LNCAP (cell line): ENCODE data around the gene DPP4.

Experiments
- TF ChIP-seq, protein P1 (sequence below): fragments of 450-650 bp; IDR thresholded peaks from 2 replicates; pipeline ENCODE4 v1.5.1; 2017; ENCODE audit warnings: mild to moderate bottlenecking

DPP4 gene

DNA sequence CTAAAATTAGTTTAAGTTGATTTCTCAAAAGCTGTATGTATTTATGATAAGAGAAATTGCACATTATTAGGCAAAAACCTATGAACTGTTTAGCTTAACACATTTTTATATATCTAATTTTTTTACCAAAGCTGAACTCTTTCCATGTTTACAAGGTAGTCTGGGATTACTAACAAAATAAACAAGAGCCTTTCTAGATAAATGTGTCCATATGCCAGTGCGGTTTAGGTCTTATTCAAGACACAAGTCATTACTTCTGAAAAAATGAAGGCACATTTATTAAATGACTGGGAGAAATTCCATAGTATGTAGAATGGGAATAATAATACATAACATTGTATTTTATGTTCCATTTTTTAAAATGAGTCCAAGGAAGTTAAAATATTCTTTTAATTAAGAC is 82.0 kb downstream of the DPP4 start:
- TF ChIP-seq, protein P1, sequence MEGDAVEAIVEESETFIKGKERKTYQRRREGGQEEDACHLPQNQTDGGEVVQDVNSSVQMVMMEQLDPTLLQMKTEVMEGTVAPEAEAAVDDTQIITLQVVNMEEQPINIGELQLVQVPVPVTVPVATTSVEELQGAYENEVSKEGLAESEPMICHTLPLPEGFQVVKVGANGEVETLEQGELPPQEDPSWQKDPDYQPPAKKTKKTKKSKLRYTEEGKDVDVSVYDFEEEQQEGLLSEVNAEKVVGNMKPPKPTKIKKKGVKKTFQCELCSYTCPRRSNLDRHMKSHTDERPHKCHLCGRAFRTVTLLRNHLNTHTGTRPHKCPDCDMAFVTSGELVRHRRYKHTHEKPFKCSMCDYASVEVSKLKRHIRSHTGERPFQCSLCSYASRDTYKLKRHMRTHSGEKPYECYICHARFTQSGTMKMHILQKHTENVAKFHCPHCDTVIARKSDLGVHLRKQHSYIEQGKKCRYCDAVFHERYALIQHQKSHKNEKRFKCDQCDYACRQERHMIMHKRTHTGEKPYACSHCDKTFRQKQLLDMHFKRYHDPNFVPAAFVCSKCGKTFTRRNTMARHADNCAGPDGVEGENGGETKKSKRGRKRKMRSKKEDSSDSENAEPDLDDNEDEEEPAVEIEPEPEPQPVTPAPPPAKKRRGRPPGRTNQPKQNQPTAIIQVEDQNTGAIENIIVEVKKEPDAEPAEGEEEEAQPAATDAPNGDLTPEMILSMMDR = no peak

DNA sequence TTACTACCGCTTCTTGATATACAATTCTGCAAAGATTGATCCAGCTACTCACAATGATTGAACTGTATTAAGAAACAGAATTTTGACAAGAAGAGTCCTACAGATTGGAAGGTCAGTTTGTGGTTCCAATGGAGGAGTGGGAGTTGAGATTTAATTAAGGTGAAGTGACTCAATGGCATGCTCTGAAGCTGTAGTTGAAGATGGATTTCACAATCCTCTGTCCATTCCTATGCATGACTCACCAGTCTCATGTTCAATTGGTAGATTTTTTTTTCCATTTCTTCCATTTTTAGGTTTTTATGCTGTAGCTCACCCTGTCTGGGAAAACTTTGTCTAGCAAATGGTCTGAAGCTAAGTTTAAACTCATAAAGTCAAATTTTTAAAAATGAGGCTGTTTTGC is 83.3 kb downstream of the DPP4 start:
- TF ChIP-seq, protein P1 = no peak

DNA sequence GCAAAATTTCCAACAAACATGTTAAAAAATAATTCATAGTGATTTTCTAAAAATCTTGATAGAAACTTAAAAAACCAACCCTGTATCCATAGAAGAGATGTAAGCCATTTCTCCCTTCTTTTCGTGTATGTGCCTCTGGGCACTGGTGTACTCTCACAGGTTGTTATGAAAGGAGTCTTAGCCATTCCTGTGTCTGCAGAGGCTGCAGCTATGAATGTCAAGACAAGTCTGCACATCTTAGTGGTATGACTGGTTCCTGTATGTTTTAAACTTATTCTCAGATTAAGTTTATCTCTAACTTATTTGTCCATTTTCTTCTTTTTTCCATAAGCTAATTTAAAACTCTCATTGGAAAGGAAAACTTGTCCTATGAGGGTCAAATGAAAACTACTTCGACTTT is 84.0 kb downstream of the DPP4 start:
- TF ChIP-seq, protein P1 = no peak

DNA sequence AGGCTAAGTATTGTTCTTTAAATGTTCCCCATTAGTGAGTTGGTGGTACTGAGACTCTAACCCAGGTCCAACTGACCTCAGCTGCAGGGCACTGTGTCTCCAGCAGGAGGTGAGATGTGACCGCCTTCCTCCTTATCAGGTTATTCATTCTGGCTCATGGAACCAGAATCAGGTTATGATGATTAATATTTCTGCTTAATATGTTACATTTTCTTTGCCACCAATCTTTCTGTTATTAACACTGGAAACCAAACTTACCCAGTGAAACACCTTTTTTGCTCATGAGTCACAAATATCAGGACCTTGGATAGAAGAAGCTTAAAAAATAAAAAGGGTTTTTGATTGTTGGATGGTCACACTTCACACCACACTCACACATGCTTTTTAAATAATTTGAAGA is 85.4 kb downstream of the DPP4 start:
- TF ChIP-seq, protein P1 = no peak; the same call in 1 of the 2 replicates

DNA sequence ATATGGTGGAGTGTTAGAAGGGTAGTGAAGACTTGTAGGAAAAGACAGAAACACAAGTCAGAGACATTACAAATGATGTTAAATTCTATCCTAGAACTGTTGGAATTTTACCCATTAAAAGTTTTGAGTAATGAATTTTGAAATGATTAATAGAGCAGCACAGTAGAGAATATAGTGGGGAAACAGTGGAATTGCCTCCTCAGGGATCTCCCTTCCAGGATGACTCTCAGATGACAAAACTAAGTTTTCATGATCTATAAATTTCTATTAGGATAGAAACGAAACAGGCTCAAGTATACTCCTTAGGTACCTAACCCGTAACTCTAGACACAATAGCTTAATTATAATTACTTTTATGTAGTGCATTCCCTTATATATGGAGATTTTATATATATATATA is 86.7 kb downstream of the DPP4 start:
- TF ChIP-seq, protein P1 = no peak

DNA sequence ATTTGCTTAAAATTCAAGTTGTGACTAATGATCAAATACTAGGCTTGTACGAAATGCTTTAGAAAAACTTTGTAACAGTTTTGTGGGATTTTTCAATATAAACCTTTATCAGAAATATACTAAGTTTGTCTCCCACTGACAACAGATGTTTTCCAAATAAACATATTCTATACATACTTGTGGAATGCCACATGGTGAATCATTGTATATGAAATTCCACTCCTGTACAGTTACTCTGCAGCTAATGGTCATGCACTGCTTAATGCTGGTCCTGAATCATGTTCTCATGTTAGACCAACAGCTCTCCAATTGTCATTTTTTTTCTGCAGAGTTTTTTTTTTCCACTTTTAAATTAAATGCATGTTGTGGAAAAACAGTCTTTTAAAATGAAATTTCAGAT is 90.1 kb downstream of the DPP4 start:
- TF ChIP-seq, protein P1 = no peak

DNA sequence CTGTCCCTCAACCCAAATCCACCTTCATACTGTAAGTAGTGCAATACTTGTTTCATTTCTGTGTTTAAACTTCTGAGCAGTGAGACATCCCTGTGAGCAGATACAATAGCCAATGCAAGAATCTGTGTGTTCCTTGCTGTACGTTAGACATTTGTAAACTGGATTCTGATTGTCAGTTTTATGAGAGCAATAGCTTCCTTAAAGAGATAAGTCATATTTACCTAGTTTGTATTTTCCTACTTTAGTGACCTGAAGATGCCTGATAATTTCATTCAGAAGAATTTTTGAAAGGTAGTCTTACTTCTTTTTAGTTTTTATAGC is 90.7 kb downstream of the DPP4 start:
- TF ChIP-seq, protein P1 = no peak

DNA sequence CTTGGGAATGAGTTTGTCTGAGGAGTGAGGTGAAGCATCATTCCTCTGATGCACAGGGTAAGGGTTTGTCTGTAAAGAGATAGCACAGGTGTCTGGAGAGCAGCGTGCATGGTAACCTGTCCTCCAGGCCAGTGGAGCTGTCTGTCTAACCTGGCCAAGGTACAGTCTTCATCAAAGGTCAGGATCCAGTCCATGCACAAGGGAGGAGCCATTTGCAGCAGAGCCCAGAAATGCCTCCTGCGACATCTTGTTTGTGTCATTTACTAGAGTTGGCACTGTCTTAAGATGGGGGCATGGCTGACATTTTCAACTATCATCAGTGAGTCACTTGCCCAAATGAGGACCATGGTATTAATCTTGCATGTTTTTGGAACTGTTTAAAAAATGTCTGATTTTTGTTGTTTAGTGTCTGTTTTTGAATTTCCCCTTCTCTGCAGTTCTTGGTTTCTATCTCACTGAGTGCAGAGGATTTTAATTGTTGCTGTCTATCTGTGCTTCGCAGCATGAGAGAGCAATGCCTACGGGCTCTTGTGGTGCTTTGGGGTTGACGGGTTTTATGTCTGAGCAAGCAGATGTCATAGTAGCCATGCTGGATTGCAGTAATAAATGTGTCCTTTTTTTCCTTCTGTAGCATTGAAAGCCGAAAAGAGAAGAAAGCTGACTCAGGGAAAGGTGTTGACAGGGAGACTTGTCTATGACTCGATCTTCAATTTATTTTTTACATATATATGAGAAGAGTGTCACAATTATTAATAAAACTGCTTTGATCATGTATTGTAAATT is 91.3 kb downstream of the DPP4 start:
- TF ChIP-seq, protein P1 = no peak
